LNCaP clone FGC (cell line): ENCODE results near the gene RFFL.
A peak's percentile ranks its signal among the peaks of the same experiment; 100 is the strongest.

ENCODE experiments used
- DNase-seq: peaks from one replicate; pipeline ENCODE4 v3.0.0-alpha.2; 2011; ENCODE audit warnings: low read depth
- H3K4me3 ChIP-seq: 2 replicates; pipeline ENCODE4 v1.5.1; 2011; ENCODE audit warnings: mild to moderate bottlenecking, low read depth, low read length, control low read depth
- TF ChIP-seq, protein P1 (sequence below): IDR thresholded peaks from 2 replicates; pipeline ENCODE4 v1.5.1; 2012; ENCODE audit warnings: mild to moderate bottlenecking; ENCODE audit not compliant: control insufficient read depth, insufficient read depth; ENCODE audit errors: extremely low read depth

Gene RFFL

GRCh38 chr17:34990921-34991365 is 72.6 kb downstream of the RFFL start:
- TF ChIP-seq, protein P1, sequence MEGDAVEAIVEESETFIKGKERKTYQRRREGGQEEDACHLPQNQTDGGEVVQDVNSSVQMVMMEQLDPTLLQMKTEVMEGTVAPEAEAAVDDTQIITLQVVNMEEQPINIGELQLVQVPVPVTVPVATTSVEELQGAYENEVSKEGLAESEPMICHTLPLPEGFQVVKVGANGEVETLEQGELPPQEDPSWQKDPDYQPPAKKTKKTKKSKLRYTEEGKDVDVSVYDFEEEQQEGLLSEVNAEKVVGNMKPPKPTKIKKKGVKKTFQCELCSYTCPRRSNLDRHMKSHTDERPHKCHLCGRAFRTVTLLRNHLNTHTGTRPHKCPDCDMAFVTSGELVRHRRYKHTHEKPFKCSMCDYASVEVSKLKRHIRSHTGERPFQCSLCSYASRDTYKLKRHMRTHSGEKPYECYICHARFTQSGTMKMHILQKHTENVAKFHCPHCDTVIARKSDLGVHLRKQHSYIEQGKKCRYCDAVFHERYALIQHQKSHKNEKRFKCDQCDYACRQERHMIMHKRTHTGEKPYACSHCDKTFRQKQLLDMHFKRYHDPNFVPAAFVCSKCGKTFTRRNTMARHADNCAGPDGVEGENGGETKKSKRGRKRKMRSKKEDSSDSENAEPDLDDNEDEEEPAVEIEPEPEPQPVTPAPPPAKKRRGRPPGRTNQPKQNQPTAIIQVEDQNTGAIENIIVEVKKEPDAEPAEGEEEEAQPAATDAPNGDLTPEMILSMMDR: no peak
- DNase-seq: peak; percentile 97

DNA sequence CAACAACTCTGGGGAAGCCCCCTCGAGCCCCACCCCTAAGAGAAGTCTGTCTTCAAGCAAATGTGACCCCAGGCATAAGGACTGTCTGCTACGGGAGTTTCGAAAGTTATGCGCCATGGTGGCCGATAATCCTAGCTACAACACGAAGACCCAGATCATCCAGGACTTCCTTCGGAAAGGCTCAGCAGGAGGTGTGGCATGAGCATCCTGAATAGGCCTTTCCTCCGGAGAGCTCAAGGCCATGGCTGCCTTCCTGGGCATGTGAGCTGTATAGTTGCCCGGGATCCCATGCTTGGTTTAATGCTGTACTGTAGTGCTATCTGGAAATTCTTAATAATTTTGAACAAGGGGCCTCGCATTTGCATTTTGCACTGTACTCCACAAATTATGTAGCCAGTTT is 74.0 kb downstream of the RFFL start:
- TF ChIP-seq, protein P1: no peak
- no peak overlapping the region for H3K4me3 ChIP-seq
- DNase-seq: no peak

More at GRCh38 chr17:34990921-34991365, 72.6 kb downstream of the RFFL start:
- no peak overlapping the region for H3K4me3 ChIP-seq

DNA sequence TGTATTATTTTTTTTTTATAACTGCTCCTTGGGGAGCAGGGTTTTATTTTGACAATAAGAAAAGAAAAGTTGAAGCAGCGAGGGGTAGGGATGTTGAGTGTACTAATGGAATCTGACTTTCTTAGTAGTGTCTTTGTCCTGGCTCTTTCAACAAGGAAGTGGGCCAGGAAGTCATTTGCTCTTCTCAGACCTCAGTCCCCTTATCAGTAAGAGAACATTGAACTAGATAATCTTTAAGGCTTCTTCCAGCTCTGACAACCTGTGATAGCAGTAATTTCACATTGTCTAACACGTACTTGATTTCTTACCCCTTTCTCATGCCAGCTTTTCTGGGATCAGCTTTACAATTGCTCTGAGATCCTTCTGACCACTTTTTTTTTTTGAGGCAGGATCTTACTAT is 74.9 kb downstream of the RFFL start:
- TF ChIP-seq, protein P1: no peak
- H3K4me3 ChIP-seq: no peak overlapping the region
- DNase-seq: no peak

- DNase-seq: no peak
- no peak overlapping the region for H3K4me3 ChIP-seq
- TF ChIP-seq, protein P1: no peak
These were observed 76.3 kb downstream of the RFFL start for GRCh38 chr17:34987232-34987631.

- DNase-seq: no peak
- peak overlapping the region; percentile 86 for H3K4me3 ChIP-seq
- TF ChIP-seq, protein P1: no peak
These were observed 81.8 kb downstream of the RFFL start for GRCh38 chr17:34981538-34982241.

GRCh38 chr17:34980681-34981537 is 82.6 kb downstream of the RFFL start:
- peak overlapping the region; percentile 86 for H3K4me3 ChIP-seq
- TF ChIP-seq, protein P1: peak; percentile 21; the same call in 1 of the 2 replicates
- DNase-seq: no peak
